HCT116 (cell line): Measurements from ENCODE around the gene CPEB2. TPM values are rescaled to one million over a fixed set of nuclear protein-coding genes. Genes with fewer than 3 reads are reported as not detected.

ENCODE experiments used
- ATAC-seq: fragments of 200-7000 bp; cut with Tn5 transposase; 2 replicates; pipeline ENCODE4 v1.9.1; 2020; ENCODE audit warnings: mild to moderate bottlenecking, moderate library complexity
- BruUV-seq: library from RNA; stranded (reverse); fragments of 400-500 nt; replicated peaks from 2 replicates; lab custom pipeline; 2021; lab: Mats Ljungman, UMichigan
- CTCF ChIA-PET: fragments of 300-600 bp; sonication (Branson Sonifier 250); formaldehyde crosslinking; loops from one replicate; lab custom pipeline; 2021; ENCODE audit warnings: antibody characterized with exemption; lab: Charles Lee
- POLR2A ChIA-PET: fragments of 300-600, 350-600 bp; sonication (Branson Sonifier 250); formaldehyde crosslinking; loops from one replicate; lab custom pipeline; 2021; ENCODE audit warnings: antibody characterized with exemption; lab: Charles Lee
- RAD21 ChIA-PET, 2 experiments: fragments of 300-600 bp; sonication (Branson Sonifier 250); formaldehyde crosslinking; loops; one replicate each; lab custom pipeline; 2023; ENCODE audit warnings: low total read pairs in 2 of 2; ENCODE audit not compliant: uncharacterized antibody in 2 of 2, unreplicated experiment in 2 of 2, low non-redundant PET in 1 of 2; lab: Charles Lee
- DNase-seq: peaks from one replicate; pipeline ENCODE4 v3.0.0-alpha.2; 2010; ENCODE audit warnings: low read depth, low spot score
- H2AFZ ChIP-seq: fragments of 200-600 bp; shearing (Covaris generic), sonication (generic); 2 replicates; pipeline ENCODE4 v1.6.1; 2017; ENCODE audit warnings: low read depth, mixed run types, mixed read lengths, antibody characterized with exemption, low read length; ENCODE audit not compliant: poor library complexity, severe bottlenecking
- H3K27ac ChIP-seq: 2 replicates; pipeline ENCODE4 v1.5.1; 2012; ENCODE audit warnings: low read depth, low read length
- H3K27me3 ChIP-seq: fragments of 200-600 bp; sonication (generic); 2 replicates; pipeline ENCODE4 v1.6.1; 2016; ENCODE audit warnings: mixed run types, low read length, mixed read lengths; ENCODE audit not compliant: insufficient read depth
- H3K36me3 ChIP-seq, 2 experiments: fragments of 200-500 bp in 1 of 2; fragments of 200-600 bp in 1 of 2; sonication (Bioruptor generic) in 1 of 2; sonication (generic) in 1 of 2; 2 replicates each; pipeline versions ENCODE4 v1.5.1 to v1.6.1; 2014 to 2016; ENCODE audit warnings: low read length in 2 of 2, inconsistent platforms in 1 of 2, mixed read lengths in 1 of 2, mixed run types in 1 of 2; ENCODE audit not compliant: insufficient read depth in 2 of 2, control insufficient read depth in 1 of 2
- H3K4me1 ChIP-seq, 2 experiments: fragments of 200-600 bp in 1 of 2; sonication (generic) in 1 of 2; 2 replicates each; pipeline versions ENCODE4 v1.5.1 to v1.6.1; 2012 to 2017; ENCODE audit warnings: low read length in 2 of 2, inconsistent platforms in 1 of 2, mild to moderate bottlenecking in 1 of 2, mixed read lengths in 1 of 2, mixed run types in 1 of 2, moderate library complexity in 1 of 2; ENCODE audit not compliant: insufficient read depth in 2 of 2, control insufficient read depth in 1 of 2
- H3K4me2 ChIP-seq: fragments of 200-600 bp; sonication (generic); 2 replicates; pipeline ENCODE4 v1.6.1; 2017; ENCODE audit warnings: mixed run types, low read length, mixed read lengths
- H3K4me3 ChIP-seq, 2 experiments: fragments of 200-600 bp in 1 of 2; sonication (generic) in 1 of 2; replicated peaks in 1 of 2; 2 replicates each; pipeline ENCODE4 v1.5.1; 2011 to 2016; ENCODE audit warnings: low read length in 2 of 2, control low read depth in 1 of 2, low read depth in 1 of 2, mild to moderate bottlenecking in 1 of 2, mixed read lengths in 1 of 2, mixed run types in 1 of 2
- H3K79me2 ChIP-seq: fragments of 200-600 bp; sonication (generic); 2 replicates; pipeline ENCODE4 v1.6.1; 2017; ENCODE audit warnings: mild to moderate bottlenecking, mixed run types, low read length, moderate library complexity, mixed read lengths; ENCODE audit not compliant: insufficient read depth
- H3K9ac ChIP-seq: fragments of 200-600 bp; sonication (generic); 2 replicates; pipeline ENCODE4 v1.6.1; 2016; ENCODE audit warnings: low read length, mixed read lengths
- H3K9me2 ChIP-seq: fragments of 200-600 bp; sonication (generic), shearing (Covaris generic); 2 replicates; pipeline ENCODE4 v1.6.1; 2017; ENCODE audit warnings: mixed run types, mild to moderate bottlenecking, moderate library complexity; ENCODE audit not compliant: insufficient read depth
- H3K9me3 ChIP-seq, 2 experiments: fragments of 200-500 bp in 1 of 2; fragments of 200-600 bp in 1 of 2; sonication (Bioruptor generic) in 1 of 2; sonication (generic) in 1 of 2; 2 replicates each; pipeline ENCODE4 v1.6.1; 2014 to 2017; ENCODE audit warnings: low read length in 2 of 2, mixed read lengths in 2 of 2, inconsistent platforms in 1 of 2, low read depth in 1 of 2, mild to moderate bottlenecking in 1 of 2, mixed run types in 1 of 2, moderate library complexity in 1 of 2; ENCODE audit not compliant: control insufficient read depth in 1 of 2, insufficient read depth in 1 of 2
- H4K20me1 ChIP-seq: fragments of 200-600 bp; sonication (generic), shearing (Covaris generic); 2 replicates; pipeline ENCODE4 v1.6.1; 2017; ENCODE audit warnings: mixed run types, mild to moderate bottlenecking, moderate library complexity; ENCODE audit not compliant: insufficient read depth
- CEBPB ChIP-seq: IDR thresholded peaks from 2 replicates; pipeline ENCODE4 v1.6.1; 2012; ENCODE audit warnings: low read depth
- EGR1 ChIP-seq: IDR thresholded peaks from 2 replicates; pipeline ENCODE4 v1.6.1; 2012; ENCODE audit warnings: low read depth
- ELF1 ChIP-seq: IDR thresholded peaks from 2 replicates; pipeline ENCODE4 v1.6.1; 2012; ENCODE audit warnings: low read depth, borderline replicate concordance
- EZH2phosphoT487 ChIP-seq: fragments of 200-600 bp; IDR thresholded peaks from 2 replicates; pipeline ENCODE4 v1.6.1; 2018; ENCODE audit warnings: antibody characterized with exemption, borderline replicate concordance
- FOSL1 ChIP-seq: IDR thresholded peaks from 2 replicates; pipeline ENCODE4 v1.6.1; 2012; ENCODE audit warnings: low read depth
- JUND ChIP-seq: IDR thresholded peaks from 2 replicates; pipeline ENCODE4 v1.6.1; 2012
- POLR2AphosphoS5 ChIP-seq: IDR thresholded peaks from 2 replicates; pipeline ENCODE4 v1.6.1; 2011; ENCODE audit warnings: mild to moderate bottlenecking, low read depth, low read length, moderate library complexity
- RAD21 ChIP-seq: IDR thresholded peaks from 2 replicates; pipeline ENCODE4 v1.6.1; 2012; ENCODE audit warnings: low read depth, mild to moderate bottlenecking
- SP1 ChIP-seq: IDR thresholded peaks from 2 replicates; pipeline ENCODE4 v1.6.1; 2012; ENCODE audit warnings: low read depth
- TCF7L2 ChIP-seq: IDR thresholded peaks from 2 replicates; pipeline ENCODE4 v1.7.0; 2011; ENCODE audit warnings: borderline replicate concordance, inconsistent platforms; ENCODE audit not compliant: insufficient read depth, insufficient read length; ENCODE audit errors: extremely low read depth
- YY1 ChIP-seq: IDR thresholded peaks from 2 replicates; pipeline ENCODE4 v1.6.1; 2011; ENCODE audit warnings: low read length, low read depth, moderate library complexity, mild to moderate bottlenecking; ENCODE audit not compliant: insufficient replicate concordance; ENCODE audit errors: extremely low read depth
- ZNF274 ChIP-seq: fragments of 200-500 bp; sonication (Bioruptor generic); IDR thresholded peaks from 2 replicates; pipeline ENCODE4 v1.6.1; 2014; ENCODE audit warnings: mild to moderate bottlenecking, low read depth, low read length, inconsistent platforms
- intact Hi-C: fragments of 100-400 bp; cut with micrococcal nuclease; formaldehyde crosslinking; loops from 2 replicates; pipeline ENCODE4 v1.10.0; 2022
- total RNA-seq: library from RNA; stranded (reverse); gene quantifications from one replicate; pipeline ENCODE4 v1.2.1, GENCODE V29; 2021; ENCODE audit not compliant: unreplicated experiment
- TF ChIP-seq, protein P1 (sequence below): IDR thresholded peaks from 2 replicates; pipeline ENCODE4 v1.6.1; 2012
- TF ChIP-seq, protein P2 (sequence below): IDR thresholded peaks from 2 replicates; pipeline ENCODE4 v1.6.1; 2011; ENCODE audit warnings: mild to moderate bottlenecking, low read length, moderate library complexity; ENCODE audit not compliant: insufficient replicate concordance; ENCODE audit errors: extremely low read depth
- TF ChIP-seq, protein P3 (sequence below), 3 experiments: fragments of 200-600 bp in 1 of 3; sonication (generic) in 1 of 3; IDR thresholded peaks in 2 of 3; conservative IDR thresholded peaks in 1 of 3; 2 replicates each; pipeline ENCODE4 v1.5.1; 2012 to 2017; ENCODE audit warnings: low read depth in 2 of 3, low read length in 2 of 3, antibody characterized with exemption in 1 of 3, borderline replicate concordance in 1 of 3, control low read depth in 1 of 3, mild to moderate bottlenecking in 1 of 3, mixed read lengths in 1 of 3, mixed run types in 1 of 3, moderate library complexity in 1 of 3; ENCODE audit not compliant: insufficient read depth in 1 of 3

Gene CPEB2
- total RNA-seq, 1 experiment from 2014 or later: 1.3 TPM

DNA sequence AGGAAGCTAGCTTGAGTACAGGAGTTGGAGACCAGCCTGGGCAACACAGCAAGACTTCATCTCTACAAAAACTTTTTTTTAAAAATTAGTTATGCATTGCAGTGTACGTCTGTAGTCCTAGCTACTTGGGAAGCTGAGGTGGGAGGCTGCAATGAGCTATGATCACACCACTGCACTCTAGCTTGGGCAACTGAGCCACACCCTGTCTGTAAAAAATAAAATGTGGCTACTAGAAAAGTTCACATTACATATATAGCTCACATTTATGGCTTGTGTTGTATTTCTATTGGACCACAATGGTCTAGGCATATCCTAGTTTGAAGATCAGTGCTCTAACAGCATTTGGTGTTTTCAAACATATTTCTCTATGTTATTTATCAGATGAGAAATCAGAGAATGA is 11.8 kb upstream of the CPEB2 start:
- DNase-seq: no peak
- Histone ChIP-seq H3K9me2 (no peaks in the 10 kb centered on the region), H3K9ac (no peak overlapping the region), H3K36me3 (no peaks in the 10 kb centered on the region), H3K27me3 (no peaks in the 10 kb centered on the region), H3K4me1 (peaks cover 0 to 6% of the 10 kb centered on the region in 2 experiments; a peak in 1 of 4 replicates), H2AFZ (no peak overlapping the region), H3K27ac (no peak overlapping the region), H3K4me2 (no peak overlapping the region), H3K4me3 (no peak overlapping the region), H4K20me1 (no peaks in the 10 kb centered on the region), H3K79me2 (no peaks in the 10 kb centered on the region), H3K9me3 (no peaks in the 10 kb centered on the region)
- TF ChIP-seq RAD21 (no peak), CEBPB (no peak), ZNF274 (no peak), EZH2phosphoT487 (no peak), ELF1 (no peak)
- TF ChIP-seq, protein P1, sequence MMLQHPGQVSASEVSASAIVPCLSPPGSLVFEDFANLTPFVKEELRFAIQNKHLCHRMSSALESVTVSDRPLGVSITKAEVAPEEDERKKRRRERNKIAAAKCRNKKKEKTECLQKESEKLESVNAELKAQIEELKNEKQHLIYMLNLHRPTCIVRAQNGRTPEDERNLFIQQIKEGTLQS: no peak
- TF ChIP-seq, protein P2, sequence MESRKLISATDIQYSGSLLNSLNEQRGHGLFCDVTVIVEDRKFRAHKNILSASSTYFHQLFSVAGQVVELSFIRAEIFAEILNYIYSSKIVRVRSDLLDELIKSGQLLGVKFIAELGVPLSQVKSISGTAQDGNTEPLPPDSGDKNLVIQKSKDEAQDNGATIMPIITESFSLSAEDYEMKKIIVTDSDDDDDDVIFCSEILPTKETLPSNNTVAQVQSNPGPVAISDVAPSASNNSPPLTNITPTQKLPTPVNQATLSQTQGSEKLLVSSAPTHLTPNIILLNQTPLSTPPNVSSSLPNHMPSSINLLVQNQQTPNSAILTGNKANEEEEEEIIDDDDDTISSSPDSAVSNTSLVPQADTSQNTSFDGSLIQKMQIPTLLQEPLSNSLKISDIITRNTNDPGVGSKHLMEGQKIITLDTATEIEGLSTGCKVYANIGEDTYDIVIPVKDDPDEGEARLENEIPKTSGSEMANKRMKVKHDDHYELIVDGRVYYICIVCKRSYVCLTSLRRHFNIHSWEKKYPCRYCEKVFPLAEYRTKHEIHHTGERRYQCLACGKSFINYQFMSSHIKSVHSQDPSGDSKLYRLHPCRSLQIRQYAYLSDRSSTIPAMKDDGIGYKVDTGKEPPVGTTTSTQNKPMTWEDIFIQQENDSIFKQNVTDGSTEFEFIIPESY: no peak
- no peak for ATAC-seq
- ChIA-PET POLR2A (no interaction called here), RAD21 (no interaction called here), CTCF (no interaction called here)
- no TSS peak for BruUV-seq
- intact Hi-C loops: no loop called here

DNA sequence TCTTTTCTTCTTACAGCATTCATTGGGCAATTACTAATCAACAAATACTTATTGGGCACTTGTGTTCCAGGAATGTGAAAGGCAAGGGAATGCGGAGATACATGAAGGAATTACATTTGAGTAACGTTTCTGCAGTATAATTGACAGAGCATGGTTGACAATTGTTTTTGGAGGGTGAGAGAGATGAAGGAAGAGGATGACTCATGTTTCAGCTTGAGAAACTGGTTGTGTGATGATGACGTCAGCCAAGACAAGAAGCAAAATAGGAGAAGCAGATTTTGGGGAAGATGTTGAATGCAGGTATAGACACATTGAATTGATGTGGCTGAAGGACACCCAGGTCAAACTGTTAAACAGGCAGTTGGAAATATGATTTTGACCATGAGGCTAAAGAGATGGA is 8.0 kb upstream of the CPEB2 start:
- ChIA-PET CTCF (no interaction called here), RAD21 (no interaction called here), POLR2A (no interaction called here)
- Histone ChIP-seq H3K27ac (no peak overlapping the region), H4K20me1 (no peaks in the 10 kb centered on the region), H3K9me2 (no peaks in the 10 kb centered on the region), H3K36me3 (no peaks in the 10 kb centered on the region), H3K27me3 (no peaks in the 10 kb centered on the region), H3K4me2 (no peak overlapping the region; the same call in 1 of the 2 replicates), H3K9ac (no peak overlapping the region), H3K9me3 (no peaks in the 10 kb centered on the region), H3K79me2 (no peaks in the 10 kb centered on the region), H3K4me3 (no peak overlapping the region), H3K4me1 (peaks cover 0 to 6% of the 10 kb centered on the region in 2 experiments; a peak in 1 of 4 replicates), H2AFZ (no peak overlapping the region)
- no peak for DNase-seq
- intact Hi-C loops: no loop called here
- no peak for ATAC-seq
- no TSS peak for BruUV-seq
- TF ChIP-seq EGR1 (no peak), SP1 (no peak), EZH2phosphoT487 (no peak), FOSL1 (peak; percentile 41), JUND (peak; percentile 48), POLR2AphosphoS5 (no peak), TCF7L2 (no peak), YY1 (no peak)
- TF ChIP-seq, protein P3, sequence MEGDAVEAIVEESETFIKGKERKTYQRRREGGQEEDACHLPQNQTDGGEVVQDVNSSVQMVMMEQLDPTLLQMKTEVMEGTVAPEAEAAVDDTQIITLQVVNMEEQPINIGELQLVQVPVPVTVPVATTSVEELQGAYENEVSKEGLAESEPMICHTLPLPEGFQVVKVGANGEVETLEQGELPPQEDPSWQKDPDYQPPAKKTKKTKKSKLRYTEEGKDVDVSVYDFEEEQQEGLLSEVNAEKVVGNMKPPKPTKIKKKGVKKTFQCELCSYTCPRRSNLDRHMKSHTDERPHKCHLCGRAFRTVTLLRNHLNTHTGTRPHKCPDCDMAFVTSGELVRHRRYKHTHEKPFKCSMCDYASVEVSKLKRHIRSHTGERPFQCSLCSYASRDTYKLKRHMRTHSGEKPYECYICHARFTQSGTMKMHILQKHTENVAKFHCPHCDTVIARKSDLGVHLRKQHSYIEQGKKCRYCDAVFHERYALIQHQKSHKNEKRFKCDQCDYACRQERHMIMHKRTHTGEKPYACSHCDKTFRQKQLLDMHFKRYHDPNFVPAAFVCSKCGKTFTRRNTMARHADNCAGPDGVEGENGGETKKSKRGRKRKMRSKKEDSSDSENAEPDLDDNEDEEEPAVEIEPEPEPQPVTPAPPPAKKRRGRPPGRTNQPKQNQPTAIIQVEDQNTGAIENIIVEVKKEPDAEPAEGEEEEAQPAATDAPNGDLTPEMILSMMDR (IDR thresholded peaks at IDR 0.05 in 2 of 3, conservative IDR thresholded peaks at IDR 0.05 in 1 of 3; ENCODE audit: borderline replicate concordance in 1 of 3, insufficient read depth in 1 of 3, low read depth in 2 of 3, low read length in 2 of 3): no peak
